HG03060 (cell line): Measurements from ENCODE around the gene EXD3.

Source experiments
- ATAC-seq: cut with Tn5 transposase; IDR thresholded peaks from one replicate; pipeline ENCODE4 v1.9.1; 2021; ENCODE audit warnings: low read depth, moderate number of reproducible peaks; ENCODE audit not compliant: unreplicated experiment

Gene EXD3

DNA sequence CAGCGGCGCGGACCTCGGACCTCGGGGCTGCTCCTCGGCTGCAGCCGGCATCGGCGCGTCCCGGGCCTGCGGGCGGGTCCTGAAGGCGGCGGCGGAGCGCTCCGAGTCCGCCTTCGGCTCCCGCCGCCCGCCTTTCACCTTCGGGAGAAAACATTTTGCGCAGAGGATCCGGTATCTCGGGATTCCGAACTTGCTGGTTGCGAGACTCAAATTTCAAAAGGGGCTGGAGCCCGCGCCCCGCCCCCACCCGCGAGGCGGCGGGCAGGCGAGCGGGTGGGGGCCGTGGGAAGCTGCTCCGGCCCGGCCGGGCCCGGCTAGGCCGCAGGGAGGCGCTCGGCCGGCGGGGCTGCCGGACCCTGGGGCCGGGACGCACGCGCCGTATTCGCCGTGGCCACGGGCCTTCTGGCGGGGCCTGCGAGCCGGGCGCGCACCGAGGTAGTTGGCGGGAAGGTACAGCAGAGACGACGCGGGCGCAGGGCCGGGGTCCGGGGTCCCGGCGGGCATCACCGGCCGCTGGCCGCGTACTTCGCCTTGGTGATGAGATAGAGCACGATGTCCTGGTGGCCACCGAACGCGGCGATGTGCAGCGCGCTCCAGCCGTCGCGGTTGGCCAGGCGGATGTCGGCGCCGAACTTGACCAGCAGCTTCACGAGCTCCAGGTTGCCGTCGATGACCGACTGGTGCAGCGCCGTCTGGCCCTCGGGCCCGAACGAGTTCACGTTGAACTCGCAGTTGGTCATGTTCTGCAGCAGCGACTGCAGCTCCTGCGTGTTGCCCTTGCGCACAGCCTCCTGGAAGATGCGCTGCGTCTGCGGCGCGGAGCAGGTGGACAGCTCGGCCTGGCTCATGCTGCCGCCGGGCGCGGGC is 121.6 kb downstream of the EXD3 start:
- no peak for ATAC-seq

DNA sequence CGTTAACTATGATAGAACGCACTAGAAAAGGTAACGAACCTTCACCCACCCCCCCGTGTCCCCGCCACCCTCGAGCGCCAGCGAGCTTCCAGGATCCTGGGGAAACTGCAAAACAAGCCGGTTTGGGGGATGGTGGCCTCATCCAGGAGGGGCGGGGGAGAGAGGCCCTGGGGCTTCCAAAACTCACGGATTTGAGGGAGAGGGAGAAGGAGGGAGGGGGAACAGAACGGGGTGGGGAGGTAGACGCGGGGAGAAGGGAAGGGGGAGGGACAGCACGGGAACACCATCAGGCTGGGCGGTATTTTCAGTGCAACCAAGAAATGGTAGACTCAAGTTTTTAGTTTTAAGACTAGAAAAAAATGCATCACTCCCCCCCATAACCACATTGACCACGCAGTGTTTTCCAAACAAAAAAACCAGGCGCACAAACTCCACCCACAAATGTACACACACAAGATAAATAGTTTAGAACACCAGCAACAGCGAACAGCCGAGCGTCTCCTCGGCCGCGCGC is 122.3 kb downstream of the EXD3 start:
- no peak for ATAC-seq

DNA sequence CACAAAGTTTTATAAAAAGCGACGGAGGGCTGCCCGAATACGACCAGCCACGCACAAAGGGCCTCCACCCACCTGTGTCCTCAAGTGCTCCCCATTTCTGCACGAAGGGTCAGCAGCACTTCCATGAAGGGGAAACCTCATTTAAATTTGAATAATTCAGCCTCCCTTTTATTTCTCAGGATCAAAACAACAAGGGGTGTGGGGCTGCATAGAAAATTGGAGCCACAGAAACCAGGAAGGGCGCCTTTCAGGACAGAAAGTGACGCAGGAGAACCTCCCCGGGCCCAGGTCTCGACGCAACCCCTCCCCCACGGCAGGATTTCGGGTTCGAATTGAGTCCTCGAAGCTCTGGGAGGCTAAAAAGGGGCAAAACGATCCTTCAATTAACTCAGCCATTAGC is 123.0 kb downstream of the EXD3 start:
- no peak for ATAC-seq

DNA sequence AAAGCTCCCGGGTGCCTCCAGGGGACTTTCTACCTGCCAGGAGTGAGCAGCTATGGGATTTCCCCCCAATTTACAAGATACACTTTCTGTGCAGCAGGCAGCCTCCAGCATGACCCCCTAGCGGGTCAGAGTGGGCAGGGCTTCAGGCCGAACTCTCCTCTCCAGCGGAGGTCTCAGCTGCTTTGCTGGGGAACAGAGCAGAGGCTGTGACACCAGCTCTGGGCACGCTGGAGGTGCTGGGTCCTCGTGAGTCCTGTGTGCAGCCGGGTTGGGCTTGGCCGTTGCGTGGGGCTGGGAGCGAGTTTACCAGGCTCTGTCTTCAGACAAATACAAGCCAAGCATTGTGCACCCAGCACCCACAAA is 123.8 kb downstream of the EXD3 start:
- no peak for ATAC-seq

DNA sequence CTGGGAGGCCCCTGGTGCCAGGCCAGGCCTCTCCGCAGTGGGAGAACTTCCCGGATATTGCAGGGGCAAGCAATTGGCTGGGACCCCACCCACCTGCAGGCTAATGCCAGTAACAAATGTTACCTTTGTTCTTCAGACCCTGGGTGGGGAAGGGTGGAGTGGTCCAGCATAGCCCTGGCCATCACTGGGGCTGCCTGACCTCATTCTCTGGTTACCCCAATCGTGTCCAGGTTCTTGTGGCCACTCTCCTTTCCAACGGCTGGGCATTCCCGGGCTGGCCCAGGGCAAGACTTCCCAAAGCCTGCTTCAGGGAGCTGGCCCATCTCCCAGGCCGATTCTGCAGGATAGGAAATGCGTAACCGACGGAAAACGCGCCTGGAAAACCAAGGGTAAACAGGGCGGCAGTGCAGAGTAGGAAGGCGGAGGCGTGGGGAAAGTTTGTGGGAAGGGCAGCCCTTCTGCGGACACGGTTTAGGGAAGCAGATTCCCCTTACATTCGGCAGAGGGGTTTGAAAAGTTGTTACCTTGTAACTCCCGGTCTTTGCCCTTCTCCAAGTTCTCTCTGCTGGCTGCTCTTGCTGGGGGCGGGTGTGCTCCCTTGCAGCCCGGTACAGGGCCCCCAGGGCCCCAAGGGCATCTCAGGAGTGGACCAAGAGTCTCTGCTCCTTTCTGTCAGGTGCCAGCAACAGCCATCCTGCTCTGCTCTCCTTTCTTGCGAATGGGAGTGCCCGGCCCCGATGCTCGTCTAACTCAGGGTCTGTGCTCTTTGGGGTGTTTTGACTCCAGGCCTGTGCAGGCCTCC is 124.4 kb downstream of the EXD3 start:
- no peak for ATAC-seq

DNA sequence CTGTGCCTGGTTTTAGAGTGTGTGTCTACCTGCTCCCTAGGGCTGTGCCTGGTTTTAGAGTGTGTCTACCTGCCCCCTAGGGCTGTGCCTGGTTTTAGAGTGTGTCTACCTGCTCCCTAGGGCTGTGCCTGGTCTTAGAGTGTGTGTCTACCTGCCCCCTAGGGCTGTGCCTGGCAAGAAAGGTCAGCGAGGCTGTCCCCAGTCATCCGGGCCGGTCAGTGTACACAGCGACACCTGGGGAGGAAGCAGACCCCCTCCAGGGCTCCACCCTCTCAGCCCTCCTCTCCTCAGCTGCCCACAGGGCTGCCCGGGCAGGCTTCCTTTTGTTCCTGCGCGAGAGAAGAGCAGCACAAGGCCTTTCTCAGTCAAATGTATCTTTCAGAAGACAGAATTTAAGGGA is 125.0 kb downstream of the EXD3 start:
- no peak for ATAC-seq

DNA sequence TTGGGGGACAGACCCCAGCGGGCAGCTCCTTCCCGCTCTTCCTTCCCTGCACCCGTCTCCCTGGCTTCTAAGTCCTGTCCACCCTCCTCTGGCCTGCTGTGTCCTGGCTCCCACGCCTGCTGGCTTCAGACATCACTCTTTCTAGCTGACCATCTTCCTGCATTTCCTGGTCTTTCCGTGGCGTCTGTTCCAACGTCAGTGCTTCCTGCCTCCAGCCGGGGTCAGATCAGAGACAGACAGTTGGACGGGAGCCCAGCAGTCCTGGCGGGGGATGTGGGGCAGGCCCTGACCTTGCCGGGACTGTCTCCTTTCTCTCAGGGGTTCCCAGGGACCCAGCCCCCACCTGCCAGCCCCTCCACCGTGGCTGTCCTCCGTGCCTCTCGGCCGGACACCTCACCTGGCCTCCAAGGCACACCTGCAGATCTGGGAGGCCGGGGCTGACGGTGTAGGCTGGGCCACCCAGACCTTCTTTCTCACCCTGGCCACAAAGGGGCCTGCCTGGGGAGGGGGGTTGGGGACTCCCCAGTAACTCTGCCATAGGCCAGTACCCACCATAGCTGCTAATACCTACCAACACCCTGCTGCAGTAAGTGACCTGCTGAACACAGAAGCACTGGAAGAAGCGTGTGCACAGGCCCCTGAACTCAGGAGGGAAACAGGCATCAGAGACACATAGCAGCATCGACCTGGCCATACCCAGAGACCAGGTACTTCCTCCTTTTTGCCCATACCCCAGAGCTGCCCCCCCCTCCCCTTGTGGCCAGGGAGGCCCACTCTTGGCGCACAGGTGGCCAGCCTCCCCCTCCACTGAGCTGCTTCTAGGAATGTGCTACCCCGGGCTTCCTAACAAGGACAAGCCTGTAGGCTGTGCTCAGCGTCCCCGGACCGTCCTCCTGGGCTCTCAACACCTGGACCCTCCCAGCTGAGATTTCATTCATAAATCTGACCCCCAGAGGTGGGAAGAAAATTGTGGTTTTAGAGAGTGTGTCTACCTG is 126.0 kb downstream of the EXD3 start:
- ATAC-seq, result no peak

DNA sequence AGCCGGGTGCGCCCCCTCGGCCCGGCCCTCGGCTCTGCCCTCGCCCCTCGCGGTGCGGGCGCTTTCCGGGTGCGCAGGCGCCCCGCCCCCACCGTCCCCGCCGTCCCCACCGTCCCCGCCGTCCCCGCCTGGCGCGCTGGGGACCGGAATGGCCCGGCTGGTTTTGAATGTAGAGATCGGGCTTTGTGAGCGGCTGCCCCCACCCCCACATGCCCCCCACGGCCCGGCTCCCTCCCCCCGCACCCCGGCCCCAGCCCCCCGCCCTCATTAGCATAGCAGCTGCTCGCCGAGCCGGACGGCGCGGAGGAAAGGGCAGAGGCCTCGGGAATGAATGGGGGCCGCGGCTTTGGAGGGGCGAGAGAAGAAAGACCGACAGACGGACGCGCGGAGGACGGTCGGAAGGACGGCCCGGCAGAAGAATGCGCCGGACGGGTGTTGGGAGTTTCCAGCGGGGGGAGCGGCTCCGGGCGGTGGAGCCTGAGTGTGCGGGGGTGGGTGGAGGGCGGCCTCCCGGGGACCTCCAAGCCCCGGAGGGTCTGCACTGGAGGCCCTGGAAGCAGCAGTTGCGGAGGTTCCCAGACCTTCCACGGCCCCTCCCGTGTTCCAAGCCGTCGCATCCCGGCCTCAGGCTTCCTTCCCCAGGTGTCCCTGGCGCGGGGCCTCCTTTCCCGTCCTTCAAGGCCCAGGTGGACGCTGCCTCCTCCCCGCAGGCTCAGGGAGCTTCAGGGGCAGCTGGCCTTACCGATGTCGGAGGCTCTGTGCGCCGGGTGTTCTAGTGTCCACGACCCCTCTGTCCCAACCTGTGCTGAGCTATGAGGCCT is 126.9 kb downstream of the EXD3 start:
- no peak for ATAC-seq

DNA sequence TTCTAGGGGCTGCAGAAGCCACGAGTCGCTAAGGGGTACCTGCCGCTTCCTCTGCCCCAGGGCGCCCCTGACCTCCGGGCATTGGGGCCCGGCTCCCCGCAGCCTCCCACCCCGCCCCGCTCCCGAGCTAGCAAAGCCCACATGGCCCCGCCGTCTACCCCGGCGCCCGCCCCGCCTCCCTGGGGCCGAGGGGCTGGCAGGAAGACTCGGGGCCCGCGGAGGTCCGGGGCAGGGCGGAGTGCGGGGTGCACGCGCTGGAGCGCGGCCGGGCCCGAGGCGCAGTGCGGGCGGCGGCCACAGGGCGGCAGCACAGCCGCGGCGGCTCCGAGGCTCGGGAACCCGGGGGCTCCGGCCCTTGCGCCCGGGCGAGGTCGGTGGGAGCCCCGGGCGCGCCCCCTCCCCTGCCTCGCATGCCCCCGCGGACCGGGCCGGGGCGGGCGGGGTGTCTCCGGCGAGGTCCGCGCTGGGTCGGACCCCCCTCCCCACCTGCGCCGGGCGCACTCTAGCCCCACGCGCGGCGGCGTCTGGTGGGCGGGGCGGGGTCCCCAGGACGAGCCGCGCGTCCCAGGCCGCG is 127.6 kb downstream of the EXD3 start:
- ATAC-seq, result no peak

DNA sequence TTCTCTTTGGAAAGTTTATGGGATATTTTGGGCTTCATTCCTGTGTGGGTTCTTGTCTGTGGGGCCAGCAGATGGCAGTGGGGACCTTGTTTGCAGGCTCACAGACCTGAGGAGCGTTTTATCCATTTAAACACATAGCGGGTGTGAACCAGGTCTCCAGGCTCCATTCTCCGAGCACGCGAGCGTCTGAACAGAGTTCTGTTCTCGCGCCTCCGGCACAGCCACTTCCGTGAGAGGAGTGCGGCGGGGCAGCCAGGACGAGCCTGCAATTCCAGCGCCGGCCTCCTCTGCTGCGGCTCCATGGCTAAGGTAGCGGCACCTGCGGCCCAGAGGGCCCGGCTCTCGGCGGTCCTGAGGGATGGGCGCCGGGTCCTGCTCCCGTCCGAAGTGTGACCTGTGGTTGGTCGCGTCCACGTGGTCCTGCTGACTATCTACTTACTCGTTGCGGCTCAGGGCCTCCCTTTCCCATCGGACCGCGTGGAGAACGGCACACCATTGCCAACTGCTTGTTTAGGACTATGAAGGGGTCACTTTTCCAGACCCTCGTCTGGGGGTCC is 128.2 kb downstream of the EXD3 start:
- no peak for ATAC-seq

DNA sequence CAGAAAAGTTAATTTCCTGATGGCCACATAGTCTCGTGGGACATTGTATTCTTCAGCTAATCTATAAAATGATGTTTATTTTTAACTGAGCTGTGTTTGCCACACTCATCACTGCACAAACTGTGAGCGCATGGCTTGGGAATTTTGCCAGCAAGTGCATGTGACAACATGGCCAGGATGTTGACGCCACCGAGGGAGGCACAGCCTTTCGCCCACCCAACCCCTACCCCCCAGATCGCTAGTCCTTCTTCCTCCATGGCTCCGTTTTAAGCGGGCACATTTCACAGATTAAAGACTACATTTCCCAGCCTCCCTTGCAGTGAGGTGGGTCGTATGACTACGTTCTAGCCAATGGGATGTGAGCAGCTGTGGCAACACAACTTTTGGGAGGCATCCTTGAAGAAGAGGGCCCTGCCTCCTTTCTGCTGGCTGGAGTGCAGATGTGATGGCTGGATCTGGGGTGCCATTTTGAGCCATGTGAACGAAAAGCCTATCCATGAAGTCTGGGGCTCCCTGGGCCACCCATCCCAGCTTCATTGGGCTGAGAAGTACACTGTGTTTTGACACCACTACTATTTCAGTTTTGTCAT is 128.8 kb downstream of the EXD3 start:
- no peak for ATAC-seq

DNA sequence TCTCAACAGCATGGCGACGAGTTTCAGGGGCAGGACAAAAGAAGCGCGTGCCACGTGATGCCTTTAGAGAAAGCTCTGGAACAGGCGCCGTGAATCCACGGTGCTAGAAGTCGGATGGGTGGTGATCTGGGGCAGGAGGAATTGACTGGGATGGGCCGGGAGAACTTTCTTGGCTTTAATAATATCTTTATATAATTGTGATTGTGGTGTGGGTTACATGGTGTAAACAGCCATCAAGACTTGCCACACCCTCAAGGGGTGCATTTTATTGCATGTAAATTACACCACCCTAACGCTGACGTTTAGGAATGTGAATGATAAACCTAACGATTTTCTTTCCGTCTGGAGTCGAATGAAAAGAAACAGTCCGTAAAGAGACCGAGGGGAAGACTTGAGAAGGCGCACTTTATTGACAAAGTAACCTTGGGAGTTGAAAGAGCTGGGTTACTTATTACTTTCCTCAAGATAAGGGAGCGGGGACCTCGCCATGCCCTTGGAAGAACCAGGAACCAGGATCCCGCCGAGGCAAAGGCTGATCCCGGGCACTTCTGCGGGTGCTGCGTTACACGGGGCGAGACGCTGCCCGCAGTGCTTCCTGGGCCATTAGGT is 129.4 kb downstream of the EXD3 start:
- no peak for ATAC-seq

DNA sequence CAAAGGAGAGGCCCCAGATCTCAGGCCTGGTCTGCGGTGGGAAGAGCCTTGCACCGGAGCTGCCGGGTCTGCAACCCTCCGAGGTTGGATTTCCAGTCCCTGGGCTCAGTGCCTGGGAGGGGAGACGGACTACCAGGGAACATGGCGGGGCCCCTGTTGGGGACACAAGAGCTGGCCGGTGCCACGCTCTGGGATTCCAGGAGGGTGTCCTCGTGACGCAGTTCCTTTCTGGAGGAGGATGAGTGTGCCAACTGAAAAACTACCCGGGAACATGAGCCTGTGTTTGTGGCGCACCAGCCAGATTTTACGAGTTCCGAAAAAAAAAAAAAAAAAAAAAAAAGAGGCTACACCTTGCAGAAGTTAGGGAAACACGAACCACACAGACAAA is 129.9 kb downstream of the EXD3 start:
- no peak for ATAC-seq

DNA sequence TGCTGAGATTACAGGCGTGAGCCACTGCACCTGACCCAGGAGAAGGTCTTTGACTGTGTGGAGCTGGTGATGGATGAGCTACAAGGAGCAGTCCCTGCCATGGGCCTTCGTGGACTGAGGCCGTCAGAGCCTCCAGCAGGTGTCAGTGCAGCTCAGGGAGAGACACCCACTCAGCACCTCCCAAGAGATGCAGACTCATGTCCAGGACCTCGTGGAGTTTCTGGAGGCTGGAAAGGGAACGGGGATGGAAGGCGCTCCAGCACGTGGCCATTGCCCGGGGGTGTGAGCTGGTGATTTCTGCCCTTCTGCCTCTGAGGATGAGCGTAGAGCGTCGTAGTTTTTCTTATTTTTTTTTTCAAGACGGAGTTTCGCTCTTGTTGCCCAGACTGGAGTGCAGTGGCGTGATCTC is 136.0 kb downstream of the EXD3 start:
- ATAC-seq, result no peak

DNA sequence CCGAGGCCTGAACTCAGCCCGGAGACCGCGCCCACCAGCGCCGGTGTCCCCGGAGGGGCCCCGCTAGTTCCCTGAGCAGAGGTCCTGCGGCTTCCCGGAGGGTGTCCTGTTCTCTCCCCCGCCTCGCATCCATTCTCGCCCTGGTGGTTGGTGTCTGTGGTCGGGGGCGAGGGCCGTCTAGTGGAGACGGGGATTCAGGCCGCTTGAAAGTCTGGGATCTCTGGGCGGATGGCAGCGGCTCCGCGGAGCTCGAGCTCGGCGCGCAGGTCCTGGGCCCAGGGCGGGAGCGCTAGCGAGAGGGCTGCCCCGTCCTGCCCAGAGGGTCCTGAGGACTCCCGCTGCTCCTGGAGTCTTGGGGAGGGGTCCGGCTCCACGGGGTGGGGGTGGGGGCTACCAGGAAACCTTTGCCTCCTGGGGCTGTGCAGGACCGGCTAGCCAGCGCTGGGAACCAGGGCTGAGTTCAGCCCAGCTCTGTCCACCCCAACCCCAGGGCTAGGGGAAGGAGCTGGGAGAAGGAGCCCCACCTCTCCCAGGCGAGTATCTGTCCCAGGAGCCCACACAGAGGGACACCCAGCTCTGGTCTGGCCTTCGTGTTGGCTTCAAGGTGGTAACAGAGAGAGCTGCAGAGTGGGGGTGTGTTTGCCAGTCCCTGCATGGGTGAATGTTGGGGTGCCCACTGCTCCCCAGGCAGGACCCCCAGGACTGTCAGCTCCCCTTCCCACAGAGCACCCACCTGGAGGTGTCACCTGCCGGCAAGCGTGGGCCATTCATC is 141.4 kb downstream of the EXD3 start:
- no peak for ATAC-seq

DNA sequence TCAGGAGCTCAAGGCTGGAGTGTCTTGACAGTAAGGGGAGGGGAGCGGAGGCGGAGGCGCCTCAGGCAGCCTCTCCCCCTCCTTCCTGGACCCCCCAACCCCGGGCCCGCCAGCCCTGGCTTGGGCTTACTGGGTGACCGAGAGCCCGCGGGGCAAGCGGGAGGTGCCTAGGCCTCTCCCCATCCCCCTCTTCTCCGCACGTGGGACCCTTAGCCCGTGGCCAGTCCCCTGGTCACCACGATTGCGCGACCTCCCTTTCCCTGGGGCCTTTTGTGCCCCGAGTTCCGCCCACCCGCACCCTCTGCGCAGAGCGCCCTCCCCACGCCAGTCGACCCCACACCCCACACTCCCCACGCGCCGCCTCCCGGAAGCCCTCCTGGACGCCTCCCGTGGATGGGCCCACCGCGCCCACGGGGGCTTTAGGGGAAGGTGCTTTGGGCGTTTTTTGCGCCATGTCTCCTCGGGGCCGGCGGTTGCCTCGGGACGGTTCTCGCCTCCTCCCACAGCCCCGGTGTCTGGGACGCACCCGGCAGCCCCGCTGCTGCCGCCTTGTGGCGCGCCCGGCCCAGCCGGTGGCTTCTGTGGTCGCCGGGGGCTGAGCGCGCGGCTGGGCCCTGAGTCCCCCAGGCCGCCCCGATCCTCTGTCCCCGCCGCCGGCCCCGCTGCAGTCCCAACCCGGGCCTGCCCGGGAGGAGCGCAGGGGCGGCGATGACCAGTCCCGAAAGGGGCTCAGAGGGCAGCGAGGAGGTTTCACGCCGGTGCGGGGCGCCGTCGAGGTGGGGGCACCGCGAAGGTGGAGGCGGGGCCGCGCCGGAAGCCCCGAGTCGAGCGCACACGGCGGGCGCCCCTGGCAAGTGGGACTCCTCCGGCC is 142.3 kb downstream of the EXD3 start:
- no peak for ATAC-seq
